HAP-1 (cell line): ENCODE data around the gene IRX3.

ENCODE experiments used
- DNase-seq, 2 experiments: peaks; one replicate each; pipeline ENCODE4 v3.0.0-alpha.2; 2016 to 2020; ENCODE audit warnings: low spot score in 2 of 2
- H3K27me3 ChIP-seq: fragments of 250-450 bp; sonication (Bioruptor Pico); 2 replicates; pipeline ENCODE4 v1.5.1; 2020; ENCODE audit warnings: low read depth, mild to moderate bottlenecking, moderate library complexity
- H3K36me3 ChIP-seq: fragments of 250-450 bp; sonication (Bioruptor Pico); replicated peaks from 2 replicates; pipeline ENCODE4 v1.5.1; 2020; ENCODE audit warnings: mild to moderate bottlenecking
- H3K4me1 ChIP-seq: fragments of 250-450 bp; sonication (Bioruptor Pico); 2 replicates; pipeline ENCODE4 v1.5.1; 2020; ENCODE audit warnings: mild to moderate bottlenecking
- H3K4me3 ChIP-seq: fragments of 250-450 bp; sonication (Bioruptor Pico); 2 replicates; pipeline ENCODE4 v1.5.1; 2020; ENCODE audit warnings: mild to moderate bottlenecking, moderate library complexity
- H3K9me3 ChIP-seq: fragments of 250-450 bp; sonication (Bioruptor Pico); 2 replicates; pipeline ENCODE4 v1.5.1; 2020; ENCODE audit warnings: mild to moderate bottlenecking, moderate library complexity
- in situ Hi-C: fragments of 300-500 bp; cut with MboI; formaldehyde crosslinking; loops from 3 replicates; pipeline ENCODE4 v1.14.3; 2020; ENCODE audit warnings: low sequenced_read_pairs, inconsistent platforms, mixed read lengths

Gene IRX3

DNA sequence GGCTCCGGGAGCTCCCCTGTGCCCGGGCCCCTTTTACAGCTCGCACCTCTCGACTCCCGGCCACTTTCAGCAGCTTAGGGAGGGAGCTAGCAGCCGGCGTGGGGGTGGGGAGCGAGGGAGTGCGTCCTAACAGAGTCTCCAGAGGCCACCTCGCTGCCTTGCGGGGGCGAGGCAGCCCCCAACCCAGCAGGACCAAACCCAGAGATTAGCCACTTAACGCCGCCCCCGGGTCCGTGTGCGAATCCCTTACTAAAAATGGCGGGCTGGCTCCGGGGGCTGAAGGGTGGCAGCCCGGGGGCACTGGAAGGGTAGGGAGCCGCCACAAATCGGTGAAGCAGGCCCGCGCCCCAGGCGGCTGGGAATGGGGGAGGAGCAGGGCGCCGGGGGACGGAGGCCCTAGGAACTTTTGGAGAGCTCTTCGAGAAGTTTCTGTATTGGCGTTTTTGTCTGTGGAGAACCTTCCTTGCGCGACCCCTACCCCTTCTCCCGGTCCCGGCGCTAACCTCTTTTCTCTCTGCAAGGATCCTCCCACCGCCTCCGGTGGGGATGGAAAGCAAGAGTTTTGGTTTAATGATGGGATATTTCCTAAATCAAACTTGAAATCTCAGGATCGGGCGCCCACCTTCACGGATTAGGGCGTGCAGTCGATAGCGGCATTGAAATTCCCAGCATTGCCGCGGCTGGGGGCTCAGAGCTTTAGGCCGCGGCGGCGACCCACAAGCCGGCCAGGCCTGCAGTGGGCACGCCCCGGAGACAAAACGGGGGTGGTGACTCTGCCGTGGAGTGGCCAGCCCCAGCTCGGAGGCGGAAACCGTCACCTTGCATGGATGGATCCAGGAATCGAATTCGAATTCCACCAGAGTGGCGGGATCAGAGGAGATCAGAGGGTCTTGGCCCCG lies 793 bp upstream of the IRX3 start:
- no peaks in the 10 kb centered on the region for H3K36me3 ChIP-seq
- no peaks in the 10 kb centered on the region for H3K4me1 ChIP-seq
- in situ Hi-C loops, result loop anchor here (10.0 to 25.0 kb wide), 3 partner anchors 525 to 975 kb away; partner anchors contain the start of gene IRX5
- H3K4me3 ChIP-seq, result peak overlapping the region; percentile 61
- H3K27me3 ChIP-seq, result no peaks in the 10 kb centered on the region
- no peaks in the 10 kb centered on the region for H3K9me3 ChIP-seq
- no peak for DNase-seq

DNA sequence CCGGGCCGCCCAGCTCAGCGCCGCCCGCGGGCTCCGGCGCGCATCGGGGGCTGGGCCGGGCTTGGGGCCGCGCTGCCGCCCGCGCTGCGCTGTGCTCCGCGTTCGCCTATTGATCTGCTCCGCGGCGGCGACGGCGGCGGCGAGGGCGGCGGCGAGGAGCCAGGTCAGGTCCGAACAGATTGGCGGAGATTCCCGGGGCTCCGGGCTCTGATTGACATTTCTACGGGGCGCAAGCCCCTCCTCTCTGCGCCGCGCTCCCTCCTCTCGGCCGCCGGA lies 559 bp downstream of the IRX3 start:
- no peaks in the 10 kb centered on the region for H3K9me3 ChIP-seq
- in situ Hi-C loops, result loop anchor here (10.0 to 25.0 kb wide), 3 partner anchors 524 to 976 kb away; partner anchors contain the start of gene IRX5
- peak; percentile 88 to 90 for DNase-seq
- H3K36me3 ChIP-seq, result no peaks in the 10 kb centered on the region
- peak overlapping the region; percentile 61 for H3K4me3 ChIP-seq
- H3K27me3 ChIP-seq, result no peaks in the 10 kb centered on the region
- H3K4me1 ChIP-seq, result no peaks in the 10 kb centered on the region

DNA sequence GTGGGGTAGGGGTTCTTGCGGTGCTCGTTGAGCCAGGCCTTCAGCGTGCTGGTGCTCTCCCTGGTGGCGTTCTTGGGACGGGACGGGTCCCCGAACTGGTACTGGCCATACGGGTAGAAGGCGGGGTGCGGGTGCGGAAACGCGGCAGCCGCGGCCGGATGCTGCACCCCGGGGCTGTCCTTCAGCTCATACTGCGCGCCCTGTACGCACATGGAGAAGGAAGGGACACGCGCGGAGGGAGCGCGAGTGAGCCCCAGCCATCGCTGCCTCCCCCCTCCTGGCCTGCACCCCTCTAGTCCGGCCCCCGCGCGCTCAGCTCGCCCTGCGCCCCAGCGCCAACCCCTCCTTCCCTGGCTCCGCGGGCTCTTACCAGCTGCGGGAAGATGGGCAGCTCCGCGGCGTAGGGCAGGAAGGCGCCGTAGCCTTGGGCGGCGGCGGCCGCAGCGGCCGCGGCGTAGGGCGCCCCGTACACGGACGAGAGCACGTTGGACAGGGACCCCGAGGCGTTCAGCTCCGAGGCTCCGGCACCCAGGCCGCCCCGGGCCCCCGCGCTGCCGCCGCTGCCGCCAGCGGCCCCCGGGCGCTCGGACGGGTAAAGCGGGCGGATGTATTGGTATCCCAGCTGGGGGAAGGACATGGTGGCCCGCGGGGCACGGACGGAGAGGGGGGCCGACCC lies 1.0 kb downstream of the IRX3 start:
- DNase-seq, result peak in 1 of 2 experiments; percentile 47
- Histone ChIP-seq H3K4me3 (peak overlapping the region; percentile 61), H3K9me3 (no peaks in the 10 kb centered on the region), H3K36me3 (no peaks in the 10 kb centered on the region), H3K27me3 (no peaks in the 10 kb centered on the region), H3K4me1 (no peaks in the 10 kb centered on the region)
- in situ Hi-C loops, result loop anchor here (10.0 to 25.0 kb wide), 3 partner anchors 523 to 977 kb away; partner anchors contain the start of gene IRX5

DNA sequence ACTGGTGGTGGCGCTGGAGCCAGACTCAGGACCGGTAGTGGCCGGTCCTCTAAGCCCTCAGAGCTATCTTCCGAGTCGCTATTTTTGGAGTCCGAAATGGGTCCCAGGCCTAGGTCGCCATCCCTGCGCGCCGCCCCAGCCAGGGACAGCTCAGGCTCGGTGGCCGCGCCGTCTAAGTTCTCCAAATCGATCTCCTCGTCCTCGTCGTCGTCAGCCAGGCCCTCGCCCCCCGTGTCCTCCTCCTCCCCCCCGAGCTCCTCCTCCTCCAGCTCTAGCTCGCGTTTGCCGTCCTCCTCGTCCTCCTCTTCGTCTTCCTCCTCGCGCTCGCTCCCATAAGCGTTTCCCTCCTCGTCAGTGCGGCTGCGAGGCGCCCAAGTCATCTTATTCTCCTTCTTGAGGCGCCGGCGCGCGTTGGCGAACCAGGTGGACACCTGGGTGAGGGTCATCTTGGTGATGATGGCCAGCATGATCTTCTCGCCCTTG lies 1.6 kb downstream of the IRX3 start:
- in situ Hi-C loops, result loop anchor here (10.0 to 25.0 kb wide), 3 partner anchors 523 to 977 kb away; partner anchors contain the start of gene IRX5
- H3K4me1 ChIP-seq, result no peaks in the 10 kb centered on the region
- DNase-seq, result peak in 1 of 2 experiments; percentile 49
- H3K36me3 ChIP-seq, result no peaks in the 10 kb centered on the region
- H3K27me3 ChIP-seq, result no peaks in the 10 kb centered on the region
- no peaks in the 10 kb centered on the region for H3K9me3 ChIP-seq
- H3K4me3 ChIP-seq, result peak overlapping the region; percentile 61

DNA sequence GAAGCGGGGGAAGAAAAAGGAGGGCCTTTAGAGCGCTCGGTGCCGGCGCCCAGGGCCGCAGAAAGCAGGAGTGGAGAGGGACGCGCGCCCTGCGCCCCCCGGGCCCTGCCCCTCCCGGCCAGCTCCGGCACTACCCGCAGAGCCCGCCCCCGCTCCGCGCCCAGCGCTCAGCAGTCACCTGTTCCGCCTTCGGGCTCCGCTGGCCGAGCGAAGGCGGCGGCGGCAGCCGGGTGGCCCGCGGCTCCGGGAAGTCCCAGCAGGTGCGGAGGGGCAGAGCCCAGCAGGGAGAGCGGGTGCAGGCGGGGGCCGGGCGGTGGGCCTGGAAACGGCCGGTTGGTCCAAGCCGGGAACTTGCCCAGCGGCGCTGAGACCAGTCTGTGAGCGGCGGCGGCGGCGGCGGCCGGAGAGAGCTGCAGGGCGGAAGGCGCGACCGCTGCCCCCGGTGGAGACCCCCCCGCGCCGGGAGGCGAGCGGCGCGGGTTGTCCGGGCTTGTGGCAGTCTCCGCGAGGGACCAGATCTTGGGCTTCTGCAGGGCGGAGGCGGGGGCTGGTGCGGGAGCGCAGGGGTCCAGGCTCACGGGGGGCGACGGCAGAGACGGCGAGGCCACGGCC lies 2.2 kb downstream of the IRX3 start:
- no peaks in the 10 kb centered on the region for H3K36me3 ChIP-seq
- peak overlapping the region; percentile 61 for H3K4me3 ChIP-seq

DNA sequence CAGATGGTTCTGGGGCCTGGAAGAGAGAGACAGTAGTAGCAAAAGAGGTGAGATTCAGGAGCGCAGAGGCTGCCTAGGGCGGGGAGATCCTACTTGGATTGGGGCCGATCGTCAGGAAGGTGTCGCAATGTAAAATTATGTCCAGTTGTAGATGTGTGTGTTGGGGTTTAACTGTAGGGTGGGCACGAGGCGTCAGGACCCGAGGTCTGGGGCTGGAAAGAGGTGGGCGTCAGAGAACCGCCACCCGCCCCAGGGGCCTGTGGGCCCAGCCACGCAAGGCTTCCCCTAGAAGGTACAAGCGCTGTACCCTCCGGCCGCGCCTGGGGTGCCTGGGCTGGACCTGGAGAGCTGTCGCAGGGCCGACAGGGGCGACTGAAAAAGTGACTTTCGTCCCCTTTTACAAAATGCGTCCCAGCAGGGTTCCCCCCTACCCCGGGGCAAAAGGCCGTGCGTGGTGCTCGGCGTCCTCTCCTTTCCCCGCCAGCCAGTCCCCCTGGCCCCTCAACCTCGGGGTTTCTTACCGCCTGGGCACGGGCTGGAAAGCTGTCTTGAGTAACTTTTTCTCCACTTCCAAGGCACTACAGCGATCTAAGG lies 2.8 kb downstream of the IRX3 start:
- Histone ChIP-seq H3K4me1 (no peaks in the 10 kb centered on the region), H3K4me3 (peak overlapping the region; percentile 61), H3K9me3 (no peaks in the 10 kb centered on the region), H3K36me3 (no peaks in the 10 kb centered on the region), H3K27me3 (no peaks in the 10 kb centered on the region)
- peak; percentile 17 to 23 for DNase-seq
- in situ Hi-C loops, result loop anchor here (10.0 to 25.0 kb wide), 3 partner anchors 522 to 978 kb away; partner anchors contain the start of gene IRX5

More for the DNA sequence above, 2.2 kb downstream of the IRX3 start:
- Histone ChIP-seq H3K27me3 (no peaks in the 10 kb centered on the region), H3K4me1 (no peaks in the 10 kb centered on the region), H3K9me3 (no peaks in the 10 kb centered on the region)
- in situ Hi-C loops, result loop anchor here (10.0 to 25.0 kb wide), 3 partner anchors 522 to 978 kb away; partner anchors contain the start of gene IRX5
- DNase-seq, result peak in 1 of 2 experiments; percentile 59

DNA sequence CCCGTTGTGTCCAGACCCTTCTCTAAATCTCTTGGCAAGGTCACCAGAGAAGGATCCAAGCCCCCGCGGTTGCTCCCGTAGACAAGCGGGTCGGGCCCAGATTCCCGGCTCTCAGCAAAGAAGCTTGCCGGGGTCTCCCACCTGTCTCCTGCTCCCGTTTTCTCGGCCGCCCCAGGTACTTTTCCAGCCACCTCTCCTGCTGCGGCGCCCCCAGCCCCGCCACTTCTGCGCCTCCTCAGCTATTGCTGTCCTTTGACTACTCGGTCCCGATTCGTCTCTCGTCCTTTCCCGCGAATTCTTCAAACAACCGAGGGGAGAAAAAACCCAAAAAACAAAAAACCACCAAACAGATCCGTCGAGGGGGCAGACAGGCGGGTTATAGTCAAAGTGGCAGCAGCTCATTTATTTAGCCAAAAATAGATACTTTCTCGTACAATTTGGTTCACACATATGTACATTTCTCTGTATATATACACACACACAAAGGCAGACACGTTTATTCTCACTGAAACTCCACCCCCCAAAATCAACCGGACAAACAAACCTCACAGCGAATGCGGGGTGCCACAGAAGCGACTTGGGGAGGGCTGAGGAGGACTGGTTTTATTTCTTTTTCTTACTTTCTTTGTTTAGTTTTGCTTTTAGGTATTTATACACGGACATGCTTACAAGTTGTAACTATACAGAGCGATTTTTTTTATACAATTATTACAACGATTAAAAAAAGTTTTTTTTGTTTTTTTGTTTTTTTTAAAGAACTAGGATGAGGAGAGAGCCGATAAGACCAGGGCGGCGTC lies 3.5 kb downstream of the IRX3 start:
- H3K9me3 ChIP-seq, result no peaks in the 10 kb centered on the region
- H3K36me3 ChIP-seq, result no peaks in the 10 kb centered on the region
- no peak for DNase-seq
- H3K4me3 ChIP-seq, result no peak overlapping the region; the same call in 1 of the 2 replicates
- no peaks in the 10 kb centered on the region for H3K4me1 ChIP-seq
- in situ Hi-C loops, result loop anchor here (10.0 to 25.0 kb wide), 3 partner anchors 521 to 979 kb away; partner anchors contain the start of gene IRX5
- H3K27me3 ChIP-seq, result no peaks in the 10 kb centered on the region

DNA sequence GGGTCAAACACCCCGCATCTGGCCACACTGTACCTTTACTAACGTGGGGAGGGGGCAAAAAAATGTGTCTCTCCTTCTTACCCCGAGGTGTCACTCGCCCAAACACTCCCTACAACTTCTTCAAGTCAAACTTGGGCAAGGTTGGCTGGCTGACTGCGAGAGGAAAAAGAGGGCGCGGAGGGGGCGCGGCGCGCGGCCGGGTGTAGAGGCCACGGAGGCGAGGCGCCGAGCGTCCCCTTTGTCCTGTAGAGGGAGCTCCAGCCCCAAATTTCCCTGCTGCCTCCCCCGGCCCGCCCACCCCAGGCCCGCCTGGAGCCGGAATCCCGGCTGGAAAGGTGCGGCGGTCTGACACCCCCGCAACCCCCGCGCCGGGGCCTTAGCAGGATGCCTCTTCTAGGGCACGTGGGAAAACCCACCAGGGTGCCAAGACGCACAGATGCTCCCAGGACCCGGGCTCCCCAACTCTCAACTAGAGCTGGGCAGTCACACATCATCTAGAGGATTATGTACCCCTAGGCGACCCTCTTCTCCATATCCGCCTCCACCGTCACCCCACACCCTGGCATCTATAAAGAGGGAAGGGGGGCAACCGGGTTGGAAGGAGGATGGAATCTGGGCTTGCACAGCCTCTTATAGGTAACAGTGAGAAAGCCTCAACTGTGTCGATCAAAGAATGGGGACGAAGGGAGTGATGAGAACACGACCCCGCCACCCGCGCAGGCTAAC lies 4.2 kb downstream of the IRX3 start:
- in situ Hi-C loops, result loop anchor here (10.0 to 25.0 kb wide), 3 partner anchors 520 to 980 kb away; partner anchors contain the start of gene IRX5
- no peaks in the 10 kb centered on the region for H3K9me3 ChIP-seq
- peak; percentile 19 to 77 for DNase-seq
- H3K4me1 ChIP-seq, result no peaks in the 10 kb centered on the region
- no peaks in the 10 kb centered on the region for H3K36me3 ChIP-seq
- H3K27me3 ChIP-seq, result no peaks in the 10 kb centered on the region
- H3K4me3 ChIP-seq, result no peak overlapping the region

DNA sequence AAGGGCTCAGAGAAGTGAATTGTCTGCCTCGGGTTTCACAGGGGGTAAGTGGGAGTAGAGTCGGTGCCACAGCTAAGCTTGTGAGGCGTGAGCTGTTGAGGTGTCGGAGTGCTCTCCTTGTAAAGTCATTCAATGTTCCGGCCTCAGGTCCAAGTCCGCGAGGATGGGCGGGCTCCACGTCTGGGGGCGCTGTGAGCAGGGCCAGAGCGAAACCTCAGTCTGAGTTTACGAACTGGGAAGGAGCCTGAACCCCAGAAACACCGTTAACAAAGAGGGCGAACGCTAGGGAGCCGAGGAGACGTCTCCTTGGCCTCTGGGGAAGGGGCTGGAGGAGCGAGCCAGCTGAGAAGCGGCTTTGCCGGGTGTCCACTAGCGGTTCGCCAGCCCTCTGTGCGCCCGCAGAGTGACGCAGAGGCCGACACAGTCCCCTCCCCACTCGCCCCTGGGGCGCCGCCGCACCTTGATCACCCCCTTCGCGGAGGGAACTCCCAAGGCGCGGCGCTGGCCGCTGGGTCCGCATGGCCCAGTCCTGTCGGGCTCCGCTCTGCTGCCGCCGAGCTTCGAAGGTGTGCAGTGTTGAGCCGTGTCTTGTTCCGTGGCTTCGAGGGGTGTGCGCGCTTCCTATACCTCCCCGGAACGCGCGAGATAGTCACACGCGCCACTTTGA lies 4.9 kb downstream of the IRX3 start:
- Histone ChIP-seq H3K36me3 (no peaks in the 10 kb centered on the region), H3K4me1 (no peaks in the 10 kb centered on the region), H3K27me3 (no peaks in the 10 kb centered on the region), H3K4me3 (no peak overlapping the region), H3K9me3 (no peaks in the 10 kb centered on the region)
- DNase-seq, result no peak
- in situ Hi-C loops, result loop anchor here (10.0 to 25.0 kb wide), 3 partner anchors 519 to 981 kb away; partner anchors contain the start of gene IRX5

DNA sequence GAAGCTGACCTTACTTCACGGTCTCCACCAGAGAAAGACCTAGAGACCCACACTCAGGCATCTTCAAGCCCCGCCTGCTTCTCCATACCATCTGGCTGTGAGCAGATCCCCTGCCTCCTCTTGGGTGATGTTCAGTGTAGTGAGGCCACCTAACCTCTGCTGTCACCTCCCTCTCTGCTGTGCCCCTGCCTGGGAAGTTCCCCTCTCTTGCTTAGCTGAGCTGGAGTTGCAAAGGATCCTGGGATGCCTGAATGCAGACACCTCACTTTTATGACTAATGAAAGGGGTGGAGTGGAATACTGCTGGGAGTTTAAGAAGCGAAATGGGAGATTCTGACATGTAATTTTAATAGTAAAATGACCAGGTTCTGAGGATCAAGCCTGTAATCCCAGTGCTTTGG lies 5.8 kb downstream of the IRX3 start:
- in situ Hi-C loops, result loop anchor here (10.0 to 25.0 kb wide), 3 partner anchors 518 to 982 kb away; partner anchors contain the start of gene IRX5
- DNase-seq, result no peak

DNA sequence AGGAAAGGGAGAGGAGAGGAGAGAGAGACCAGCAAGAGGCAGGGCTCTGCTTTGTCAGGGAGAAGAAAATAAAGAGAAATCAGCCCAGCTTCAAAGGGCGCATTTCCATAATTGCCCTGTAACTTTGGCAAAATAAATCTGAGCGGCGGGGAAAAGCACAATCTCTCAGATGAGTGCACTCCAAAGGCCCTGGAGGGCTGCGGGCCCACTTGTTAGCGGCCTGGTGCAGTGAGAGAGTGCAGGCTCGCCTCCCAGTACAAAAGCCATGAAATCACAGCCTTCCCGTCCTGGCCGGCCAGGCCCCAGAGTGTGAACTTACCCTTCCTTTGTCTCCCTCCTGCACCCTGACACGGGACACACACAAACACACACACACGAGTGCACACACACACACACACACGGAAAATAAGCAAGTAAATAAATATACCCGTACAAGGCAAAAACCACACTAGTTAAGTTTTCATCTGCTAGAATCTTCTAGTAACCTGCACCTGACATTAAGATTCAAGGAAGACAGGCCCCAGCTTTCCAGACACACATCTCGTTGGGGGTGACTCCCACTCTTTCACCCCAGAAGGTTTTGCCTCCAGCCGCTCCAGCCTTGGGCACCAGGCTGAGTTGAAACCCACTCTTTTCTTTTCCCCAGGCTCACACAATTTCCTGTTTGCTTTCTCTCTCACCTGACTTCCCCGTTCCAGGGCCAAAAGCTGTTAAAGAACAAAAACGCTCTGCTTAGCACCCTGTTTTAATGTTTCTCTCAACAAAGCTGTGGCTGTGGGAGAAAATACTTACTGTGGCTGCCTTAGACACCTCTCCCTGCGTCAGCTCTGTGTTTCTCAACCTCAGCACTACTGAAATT lies 8.5 kb downstream of the IRX3 start:
- no peaks in the 10 kb centered on the region for H3K36me3 ChIP-seq
- H3K4me1 ChIP-seq, result no peaks in the 10 kb centered on the region
- H3K27me3 ChIP-seq, result no peaks in the 10 kb centered on the region
- in situ Hi-C loops, result loop anchor here (25.0 kb wide), 2 partner anchors 516 to 984 kb away; no protein-coding TSS in a partner anchor
- no peaks in the 10 kb centered on the region for H3K9me3 ChIP-seq
- peak; percentile 18 to 55 for DNase-seq
- H3K4me3 ChIP-seq, result no peak overlapping the region

More for the DNA sequence above, 5.8 kb downstream of the IRX3 start:
- Histone ChIP-seq H3K36me3 (no peaks in the 10 kb centered on the region), H3K9me3 (no peaks in the 10 kb centered on the region), H3K4me1 (no peaks in the 10 kb centered on the region), H3K4me3 (no peak overlapping the region), H3K27me3 (no peaks in the 10 kb centered on the region)
